HG03045 (cell line): ENCODE data around the gene CPT1B.
A peak's percentile ranks its signal among the peaks of the same experiment; 100 is the strongest.

Source experiments
- ATAC-seq: cut with Tn5 transposase; IDR thresholded peaks from one replicate; pipeline ENCODE4 v1.9.1; 2021; ENCODE audit warnings: mild to moderate bottlenecking, moderate library complexity; ENCODE audit not compliant: unreplicated experiment

CPT1B gene

GRCh38 chr22:50587407-50587806, 9.2 kb upstream of the CPT1B start:
- no peak for ATAC-seq

GRCh38 chr22:50586416-50586815, 8.2 kb upstream of the CPT1B start:
- ATAC-seq: no peak

DNA sequence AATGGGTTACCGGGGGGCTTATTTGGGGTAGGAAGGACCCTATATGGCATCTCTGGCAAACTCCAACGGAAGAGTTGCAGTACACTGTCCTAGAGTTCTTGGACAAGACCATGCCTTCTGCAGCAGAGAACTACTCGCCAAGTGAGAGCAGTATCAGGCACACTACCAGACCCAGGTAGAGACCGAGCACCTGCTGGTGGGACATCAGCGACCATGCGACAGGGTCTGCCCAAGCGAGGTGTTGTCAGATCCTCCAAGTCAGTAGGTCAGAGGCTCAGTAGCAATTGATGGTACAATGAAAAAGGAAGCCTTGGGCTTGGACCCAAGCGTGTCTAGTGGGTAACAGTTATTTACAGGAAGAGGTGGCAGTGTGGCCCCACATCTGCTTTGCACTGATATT, 7.6 kb upstream of the CPT1B start:
- no peak for ATAC-seq

- ATAC-seq: no peak
Observed at GRCh38 chr22:50585238-50585637, 7.0 kb upstream of the CPT1B start.

GRCh38 chr22:50584106-50585096, 6.2 kb upstream of the CPT1B start:
- no peak for ATAC-seq

DNA sequence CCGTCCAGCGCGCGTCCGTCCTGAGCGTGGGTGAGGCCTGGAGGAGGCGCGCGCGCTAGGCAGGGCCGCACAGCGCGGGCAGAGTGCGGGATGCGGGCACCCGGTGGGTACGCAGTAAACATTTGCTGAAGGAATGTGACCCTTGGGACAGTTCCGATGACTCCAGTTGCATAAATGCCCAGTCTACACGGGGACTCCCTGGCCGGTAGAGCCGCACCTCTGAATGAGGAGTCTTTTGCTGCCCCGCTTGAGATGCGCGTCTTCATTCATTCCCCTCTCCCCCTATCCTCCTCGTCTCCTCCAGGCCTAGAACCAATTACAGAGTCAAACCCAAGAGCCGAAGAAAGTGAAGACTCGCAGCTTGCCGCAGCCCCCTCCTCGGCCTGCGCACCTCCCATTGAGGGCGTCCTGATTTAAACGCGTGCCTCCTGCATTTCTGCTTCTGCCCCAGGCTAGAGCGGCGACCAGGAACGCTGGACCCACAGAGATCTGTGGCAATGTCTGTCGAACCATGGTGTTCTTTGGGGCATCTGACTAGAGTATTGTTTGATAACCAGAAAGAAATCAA, 5.2 kb upstream of the CPT1B start:
- ATAC-seq: peak; percentile 25

- peak; percentile 89 for ATAC-seq
Observed at GRCh38 chr22:50582493-50583293, 4.5 kb upstream of the CPT1B start, which contains the start of gene CHKB. Gene CHKB, minus strand, starts transcription at chr22:50582849. Its CDS starts 68 bp downstream, at chr22:50582781.

DNA sequence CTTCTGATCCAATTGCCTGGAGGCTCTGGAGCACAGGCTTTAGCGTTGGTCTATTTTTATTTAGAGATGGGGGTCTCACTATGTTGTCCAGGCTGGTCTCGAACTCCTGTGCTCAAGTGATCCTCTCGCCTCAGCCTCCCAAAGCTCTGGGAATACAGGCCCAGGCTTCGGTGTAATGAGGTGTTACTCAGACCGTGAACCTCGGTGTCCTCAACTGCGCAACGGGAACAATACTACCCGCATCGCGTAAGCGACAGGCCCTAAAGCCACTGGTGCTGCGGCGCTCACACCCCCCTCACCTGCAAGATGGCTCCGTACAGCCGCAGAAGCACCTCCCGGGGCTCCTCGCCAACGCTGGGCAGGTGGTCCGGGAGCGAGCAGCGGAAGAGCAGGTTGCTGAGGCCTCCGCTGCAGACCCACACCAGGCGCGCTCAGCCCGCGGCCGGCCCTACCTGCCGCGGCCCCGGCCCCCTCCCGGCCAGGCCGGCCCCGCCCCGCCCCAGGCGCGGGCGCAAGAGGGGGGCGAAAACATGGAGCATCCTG, 3.8 kb upstream of the CPT1B start:
- peak; percentile 23 for ATAC-seq

GRCh38 chr22:50581031-50581949, 3.1 kb upstream of the CPT1B start:
- ATAC-seq: no peak

DNA sequence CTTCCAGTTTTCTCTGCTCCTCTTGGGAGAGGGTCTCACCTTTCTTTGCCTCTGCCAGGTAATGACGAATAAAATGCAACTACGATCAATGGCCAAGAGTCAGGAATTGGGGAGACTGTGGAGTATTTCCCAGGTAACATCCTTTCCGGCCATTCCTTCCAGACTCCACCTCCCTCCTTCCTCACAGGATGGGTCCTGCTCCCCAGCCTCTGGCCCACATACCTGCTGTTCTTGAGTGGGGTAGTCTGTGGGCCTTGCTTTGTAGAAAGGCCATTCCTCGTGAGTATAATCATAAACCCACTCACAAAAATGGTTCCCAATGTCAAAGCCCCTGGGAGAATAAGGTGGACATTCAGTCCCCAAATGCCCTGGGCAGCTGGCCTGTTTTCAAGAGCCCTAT, 1.5 kb upstream of the CPT1B start:
- no peak for ATAC-seq

GRCh38 chr22:50578776-50579310, 616 bp upstream of the CPT1B start:
- no peak for ATAC-seq

DNA sequence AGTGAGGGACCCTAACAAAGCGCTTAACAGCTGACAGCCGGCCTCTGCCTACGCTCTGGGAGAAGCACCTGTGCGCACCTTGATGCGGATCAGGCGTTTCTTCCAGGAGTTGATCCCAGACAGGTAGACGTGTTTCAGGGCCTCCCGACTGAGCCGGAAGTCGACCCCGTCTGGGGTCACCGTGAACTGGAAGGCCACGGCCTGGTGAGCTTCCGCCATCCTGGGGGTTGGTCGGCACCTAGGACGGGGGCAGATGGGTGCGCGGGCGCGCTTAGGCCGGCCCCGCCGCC, 585 bp downstream of the CPT1B start:
- ATAC-seq: no peak

DNA sequence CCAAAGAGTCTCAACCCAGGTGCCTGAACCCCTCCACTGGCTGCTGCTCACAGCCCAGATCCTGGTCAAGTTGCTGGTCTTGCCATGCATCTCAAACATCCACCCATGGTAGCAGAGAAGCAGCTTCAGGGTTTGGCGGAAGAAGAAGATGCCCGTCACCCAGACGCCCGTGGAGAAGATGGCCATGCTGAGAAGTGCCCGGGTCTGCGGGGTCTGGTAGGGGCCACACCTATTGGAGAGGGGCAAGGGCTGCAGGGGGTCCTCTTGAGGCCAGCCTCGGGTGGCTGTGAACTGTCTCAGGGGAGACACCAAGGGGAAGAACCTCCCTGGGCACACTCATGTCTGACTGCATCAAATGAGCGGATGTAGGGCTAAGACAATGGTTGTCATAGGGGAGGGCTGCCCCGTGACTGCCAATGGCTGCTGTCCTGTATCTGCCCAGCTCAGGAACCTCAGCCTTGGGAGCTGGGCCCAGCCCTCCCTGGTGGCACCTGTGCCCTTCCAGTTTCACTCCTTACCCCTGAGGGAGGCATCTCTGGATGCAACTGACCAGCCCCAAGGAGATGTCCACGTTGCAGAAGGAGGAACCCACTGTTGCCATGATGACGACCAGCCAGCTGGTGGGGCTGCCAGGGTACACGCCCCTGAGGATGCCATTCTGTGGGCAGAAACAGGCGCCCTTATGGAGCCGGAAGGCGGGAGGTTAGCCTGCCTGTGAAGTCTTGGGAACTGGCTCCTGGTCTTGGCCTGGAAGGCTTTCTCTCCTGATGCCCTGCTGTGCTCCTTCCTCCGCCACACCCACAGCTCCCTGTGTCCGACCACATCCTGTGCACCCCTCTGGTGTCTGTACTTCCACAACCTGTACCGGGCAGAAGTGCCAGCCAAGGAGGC, 1.2 kb downstream of the CPT1B start:
- no peak for ATAC-seq

GRCh38 chr22:50576070-50576469, 2.2 kb downstream of the CPT1B start:
- no peak for ATAC-seq

GRCh38 chr22:50575426-50575941, 2.7 kb downstream of the CPT1B start:
- ATAC-seq: no peak

DNA sequence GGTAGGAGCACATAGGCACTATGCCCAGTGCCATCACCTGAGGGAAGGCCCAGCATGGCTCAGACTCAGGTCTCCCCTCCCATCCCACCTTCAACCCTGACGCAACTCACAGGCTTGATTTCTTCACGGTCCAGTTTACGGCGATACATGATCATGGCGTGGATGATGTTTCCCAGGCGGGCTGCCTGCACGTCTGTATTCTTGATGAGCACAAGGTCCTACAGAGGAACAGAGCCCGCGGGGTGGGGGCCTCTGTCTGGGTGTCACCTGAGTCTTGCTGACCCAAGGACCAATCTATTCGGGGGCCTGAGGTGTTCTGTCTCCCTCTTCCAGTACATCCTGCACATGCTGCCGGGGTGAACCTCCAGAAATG, 3.9 kb downstream of the CPT1B start:
- ATAC-seq: no peak

DNA sequence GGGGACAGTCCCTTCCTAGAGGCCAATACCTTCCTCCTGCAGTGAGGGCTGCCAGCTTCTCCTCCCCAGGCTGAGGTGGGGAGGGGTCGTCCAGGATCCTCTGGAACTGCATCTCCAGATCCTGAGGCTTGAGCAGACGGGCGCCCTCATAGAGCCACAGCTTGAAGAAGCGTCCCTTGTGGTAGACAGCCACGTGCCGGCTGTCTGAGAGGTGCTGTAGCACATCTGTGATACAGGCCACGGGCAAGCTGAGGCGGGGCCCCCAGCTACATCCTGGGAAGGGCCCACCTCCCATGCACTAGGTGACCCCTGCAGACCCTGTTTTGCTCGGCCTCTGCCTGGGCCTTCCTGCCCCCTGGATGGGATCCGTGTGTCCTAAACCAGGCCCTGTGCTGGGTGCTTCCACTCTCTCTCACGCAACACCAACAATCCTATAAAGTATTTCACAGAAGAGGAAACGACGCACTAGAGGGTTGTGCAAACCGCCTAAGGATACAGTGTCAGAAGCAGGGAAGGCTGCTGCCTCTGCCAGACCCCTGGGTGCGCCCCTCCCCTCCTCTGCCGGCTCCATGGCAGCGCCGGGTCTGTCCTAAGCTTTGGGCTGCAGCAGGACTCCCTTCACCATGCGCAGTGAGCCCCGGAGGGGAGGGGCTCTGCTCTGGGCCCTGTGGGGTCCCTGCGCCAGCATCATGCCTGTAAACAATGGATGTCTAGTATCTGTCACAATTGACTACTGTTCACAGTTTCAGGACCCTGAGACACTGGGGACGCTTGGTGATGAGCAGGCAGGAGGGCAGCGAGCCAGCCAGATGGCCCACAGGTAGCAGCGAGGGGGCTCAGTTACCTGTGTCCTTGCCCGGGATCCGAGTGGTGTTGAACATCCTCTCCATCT, 4.5 kb downstream of the CPT1B start:
- no peak for ATAC-seq

GRCh38 chr22:50572965-50573364, 5.3 kb downstream of the CPT1B start:
- no peak for ATAC-seq
